HG02678 (cell line): Measurements from ENCODE around the gene SLC15A5.

Source experiments
- ATAC-seq: cut with Tn5 transposase; IDR thresholded peaks from one replicate; pipeline ENCODE4 v1.9.1; 2021; ENCODE audit warnings: mild to moderate bottlenecking, moderate library complexity; ENCODE audit not compliant: unreplicated experiment

The SLC15A5 gene, protein sequence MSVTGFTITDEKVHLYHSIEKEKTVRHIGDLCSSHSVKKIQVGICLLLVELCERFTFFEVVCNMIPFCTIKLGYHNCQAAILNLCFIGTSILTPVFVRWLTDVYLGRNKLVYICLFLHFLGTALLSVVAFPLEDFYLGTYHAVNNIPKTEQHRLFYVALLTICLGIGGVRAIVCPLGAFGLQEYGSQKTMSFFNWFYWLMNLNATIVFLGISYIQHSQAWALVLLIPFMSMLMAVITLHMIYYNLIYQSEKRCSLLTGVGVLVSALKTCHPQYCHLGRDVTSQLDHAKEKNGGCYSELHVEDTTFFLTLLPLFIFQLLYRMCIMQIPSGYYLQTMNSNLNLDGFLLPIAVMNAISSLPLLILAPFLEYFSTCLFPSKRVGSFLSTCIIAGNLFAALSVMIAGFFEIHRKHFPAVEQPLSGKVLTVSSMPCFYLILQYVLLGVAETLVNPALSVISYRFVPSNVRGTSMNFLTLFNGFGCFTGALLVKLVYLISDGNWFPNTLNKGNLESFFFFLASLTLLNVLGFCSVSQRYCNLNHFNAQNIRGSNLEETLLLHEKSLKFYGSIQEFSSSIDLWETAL

DNA sequence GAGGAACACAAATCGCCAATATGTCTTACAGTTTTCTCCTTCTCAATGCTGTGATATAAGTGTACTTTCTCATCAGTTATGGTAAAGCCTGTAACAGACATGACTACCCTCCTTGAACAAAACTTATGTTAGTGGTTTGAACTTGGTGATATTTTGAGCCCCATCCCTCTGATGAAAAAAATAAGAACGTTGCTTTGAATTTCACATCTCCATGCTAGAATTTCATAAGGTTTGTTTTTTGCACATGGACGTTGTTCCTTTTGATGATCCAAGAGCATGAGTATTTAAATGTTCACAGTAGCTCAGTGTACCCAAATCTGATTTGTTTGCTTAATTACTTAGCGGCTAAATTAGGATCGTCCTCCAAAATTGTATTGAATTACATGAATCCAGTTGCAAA is at the start of gene SLC15A5:
TSS of gene SLC15A5 (minus strand) at position 101 of the 400 bp plus-strand sequence. CDS start at position 101, 0 bp downstream.
- no peak for ATAC-seq

DNA sequence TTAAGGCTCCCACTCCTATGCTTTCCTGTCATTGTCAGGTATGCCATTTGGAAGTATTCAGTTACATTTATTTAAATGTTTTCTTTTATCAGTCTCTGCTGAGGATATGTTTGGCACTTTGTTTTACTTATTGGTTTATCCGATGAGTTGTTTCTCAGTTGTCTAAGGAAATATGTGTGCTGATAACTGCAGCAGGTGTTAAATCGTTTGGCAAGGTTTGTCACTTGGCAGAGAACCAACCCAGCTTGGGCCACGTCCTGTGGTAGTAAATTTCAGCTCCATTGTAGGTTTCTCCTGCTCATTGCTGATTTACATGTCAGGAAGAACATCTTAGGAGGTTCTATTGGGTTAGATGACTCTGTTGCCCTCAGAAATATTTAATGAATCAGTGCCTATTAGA is 47.9 kb upstream of the SLC15A5 start:
- ATAC-seq: no peak

DNA sequence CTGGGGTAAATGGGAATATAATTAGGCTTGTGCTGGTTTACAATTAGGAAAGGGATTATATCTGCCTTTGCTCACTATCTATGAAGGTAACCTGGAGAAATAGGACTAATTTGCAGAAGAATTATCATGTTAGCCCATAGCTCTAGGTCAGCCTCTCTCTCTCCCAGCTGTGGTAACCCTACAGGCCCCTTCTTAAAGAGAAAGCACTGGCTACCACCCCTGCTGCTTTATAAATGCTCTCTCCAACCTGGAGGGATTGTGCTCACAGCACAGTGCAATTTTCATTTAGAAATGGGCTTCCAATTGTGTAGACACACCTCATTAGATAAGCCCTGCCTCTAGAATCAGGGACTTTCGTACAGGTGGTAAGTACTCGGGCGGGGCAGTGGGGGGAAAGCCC is 47.3 kb upstream of the SLC15A5 start:
- ATAC-seq: no peak

DNA sequence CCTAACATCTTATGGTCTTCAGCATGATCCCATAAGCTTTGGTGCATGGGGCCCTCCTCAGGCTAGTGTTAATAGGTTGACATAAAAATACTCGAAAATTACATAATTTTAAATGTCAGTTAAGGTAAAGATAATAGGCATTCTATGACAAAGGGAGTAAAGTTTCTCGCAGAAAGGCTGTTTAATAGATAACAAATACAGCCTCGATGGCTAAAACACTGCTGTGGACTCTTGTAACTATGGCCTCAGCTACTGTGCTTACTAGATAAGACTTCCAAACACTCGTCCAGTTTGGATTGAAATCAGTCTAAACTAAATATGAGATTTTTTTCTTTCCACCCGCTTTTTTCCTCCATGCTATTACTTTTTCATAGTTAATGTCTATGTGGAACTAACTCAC is 46.8 kb upstream of the SLC15A5 start:
- ATAC-seq: no peak

DNA sequence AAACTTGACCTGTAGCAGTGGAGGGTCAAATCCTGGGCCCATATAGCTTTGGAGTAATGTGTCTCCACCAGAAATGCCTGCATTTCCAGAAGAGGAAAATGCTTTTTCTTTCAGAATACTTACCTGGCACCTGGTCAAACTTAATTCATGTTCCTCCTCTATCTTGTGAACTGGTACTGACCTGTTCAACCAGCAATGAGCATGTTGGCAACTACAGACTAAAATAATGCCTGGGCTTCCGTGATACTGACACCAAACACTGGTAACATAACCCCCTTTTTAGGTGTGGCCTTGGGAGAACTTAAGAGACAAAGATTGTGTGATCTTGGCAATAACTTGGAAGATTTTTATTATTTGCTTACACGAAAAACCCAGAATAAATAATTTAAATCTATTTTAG is 46.2 kb upstream of the SLC15A5 start:
- ATAC-seq: no peak

DNA sequence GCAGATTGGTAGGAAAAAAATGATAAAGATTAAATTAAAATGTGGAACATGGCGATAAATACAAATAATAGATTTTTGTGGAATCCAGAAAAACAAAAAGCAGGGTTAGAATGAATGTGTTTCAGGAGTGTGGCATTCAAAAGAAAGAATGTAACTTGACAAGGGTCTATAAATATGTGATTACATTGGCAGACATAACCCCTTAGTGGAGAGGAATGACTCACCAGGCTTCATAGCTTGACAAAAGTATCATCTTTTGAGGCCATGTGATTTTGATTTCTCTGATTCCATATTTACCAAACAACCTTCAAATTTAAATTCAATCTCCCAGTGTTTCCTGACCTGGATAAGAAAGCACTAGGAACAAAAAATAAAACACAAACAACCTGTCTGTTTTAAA is 45.5 kb upstream of the SLC15A5 start:
- no peak for ATAC-seq

DNA sequence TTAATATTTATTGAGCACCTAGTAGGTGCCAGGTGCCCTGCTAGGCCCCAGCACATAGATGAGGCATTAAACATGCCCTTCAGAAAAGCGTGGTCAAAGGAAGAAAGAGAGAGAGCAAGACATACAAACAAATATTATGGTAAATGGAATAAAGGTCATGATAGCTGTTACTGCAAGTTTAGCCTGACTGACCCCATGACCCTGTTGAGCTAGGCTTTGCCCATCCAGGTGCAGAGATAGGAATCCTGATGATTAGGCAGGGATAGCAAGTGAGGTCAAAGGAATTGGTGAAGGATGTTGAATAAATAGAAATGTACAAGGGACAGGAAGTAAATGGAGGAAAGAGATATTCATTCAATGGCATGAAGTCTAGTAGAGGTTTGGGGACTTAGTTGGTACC is 33.4 kb upstream of the SLC15A5 start:
- no peak for ATAC-seq

DNA sequence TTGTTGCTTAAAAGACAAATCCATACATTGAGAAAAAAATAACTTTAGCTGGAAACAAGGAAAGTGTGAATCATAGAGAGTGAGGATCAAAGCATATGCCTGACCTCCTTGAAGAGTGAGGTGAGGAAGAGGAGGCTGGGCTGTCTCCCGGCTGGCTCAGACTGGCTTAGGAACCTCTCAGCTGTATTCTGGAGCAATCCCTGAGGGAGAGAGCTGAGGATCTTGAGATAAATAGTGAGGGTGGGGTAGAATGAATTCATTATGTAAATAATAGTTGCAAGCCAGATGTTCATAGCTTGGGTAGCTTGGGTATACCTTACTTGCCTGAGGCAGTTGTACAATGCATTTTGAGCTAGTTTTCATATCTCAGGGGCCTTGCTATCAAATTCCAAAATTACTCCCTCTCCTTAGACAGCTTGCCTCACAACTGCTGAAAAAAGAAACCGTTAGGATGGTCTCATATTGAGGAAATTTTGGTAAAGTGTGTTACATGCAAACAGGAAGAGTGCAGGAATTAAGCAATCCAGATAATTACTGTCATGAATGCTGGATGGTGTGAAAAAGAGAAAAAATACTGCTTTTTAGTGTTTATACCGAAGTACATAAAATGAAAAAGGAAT is 30.5 kb upstream of the SLC15A5 start:
- ATAC-seq: no peak

DNA sequence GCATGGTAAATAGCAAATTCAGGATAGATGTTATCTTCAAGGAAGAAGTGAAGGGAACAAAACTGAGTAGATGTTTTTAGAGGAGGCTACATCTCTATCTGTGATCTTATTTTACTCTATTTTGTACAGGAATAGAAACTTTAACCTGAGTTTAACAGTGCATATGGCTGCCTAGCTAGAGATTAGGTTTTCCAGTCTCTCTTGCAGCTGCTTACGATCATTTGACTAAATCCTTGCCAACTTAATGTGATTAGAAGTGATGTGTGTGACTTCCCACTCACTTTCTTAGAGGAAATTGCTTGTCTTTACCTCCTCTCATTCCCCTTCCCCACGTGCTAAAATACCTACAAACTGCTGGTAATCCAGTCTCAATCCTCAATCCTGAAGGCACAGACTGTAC is 26.5 kb upstream of the SLC15A5 start:
- no peak for ATAC-seq

DNA sequence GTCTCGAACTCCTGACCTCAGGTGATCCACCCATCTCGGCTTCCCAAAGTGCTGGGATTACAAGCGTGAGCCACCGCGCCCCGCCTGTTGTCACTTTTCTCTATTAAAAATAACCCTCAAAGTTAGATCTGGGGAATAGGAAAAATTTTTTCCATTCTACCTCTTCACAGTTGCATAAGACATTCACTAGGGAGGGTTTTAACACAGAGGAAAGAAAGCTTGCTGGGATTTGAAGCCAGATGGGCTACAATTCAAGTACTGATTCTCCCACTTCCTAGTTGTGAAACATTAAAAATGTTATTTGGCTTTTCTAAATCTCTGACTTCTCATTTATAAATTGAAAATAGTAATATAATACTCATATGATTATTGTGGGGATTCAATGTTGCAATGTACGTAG is 23.3 kb upstream of the SLC15A5 start:
- ATAC-seq: no peak

DNA sequence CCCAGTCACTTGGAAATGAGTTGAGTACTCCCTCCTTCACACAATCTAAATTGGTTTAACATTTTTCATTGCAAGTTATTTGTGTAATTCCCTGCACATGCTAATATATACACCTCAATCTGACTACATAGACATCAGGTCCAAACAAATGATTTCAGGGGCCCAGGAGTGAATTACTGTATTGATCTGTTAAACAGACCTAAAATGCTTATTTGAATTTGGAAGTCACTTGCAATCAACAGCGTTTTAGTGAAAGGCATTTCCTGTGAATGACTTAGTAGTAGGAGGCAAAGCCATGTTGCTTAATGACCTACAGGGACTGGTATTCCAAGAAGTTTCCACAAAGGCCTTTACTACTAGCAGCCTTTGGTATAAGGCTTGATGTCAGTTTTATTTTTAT is 22.6 kb upstream of the SLC15A5 start:
- ATAC-seq: no peak

DNA sequence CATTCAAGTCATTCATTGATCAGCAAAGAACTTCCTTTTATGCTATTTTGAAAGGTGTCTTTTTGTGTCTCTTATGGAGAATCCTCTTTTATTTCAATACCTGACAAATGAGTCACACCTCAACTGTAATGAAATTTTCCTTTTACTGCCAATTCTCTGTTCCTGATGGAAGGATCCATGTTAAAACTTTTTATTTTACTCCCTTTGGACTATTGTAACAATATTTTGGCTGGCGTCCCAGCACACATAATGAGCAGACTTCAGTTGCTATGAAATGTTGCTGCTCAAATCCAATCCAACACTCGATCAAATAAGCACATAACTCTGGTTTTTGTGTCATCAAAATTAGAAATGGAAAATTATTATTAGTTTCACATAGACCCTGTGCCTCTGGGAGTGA is 21.9 kb upstream of the SLC15A5 start:
- no peak for ATAC-seq

DNA sequence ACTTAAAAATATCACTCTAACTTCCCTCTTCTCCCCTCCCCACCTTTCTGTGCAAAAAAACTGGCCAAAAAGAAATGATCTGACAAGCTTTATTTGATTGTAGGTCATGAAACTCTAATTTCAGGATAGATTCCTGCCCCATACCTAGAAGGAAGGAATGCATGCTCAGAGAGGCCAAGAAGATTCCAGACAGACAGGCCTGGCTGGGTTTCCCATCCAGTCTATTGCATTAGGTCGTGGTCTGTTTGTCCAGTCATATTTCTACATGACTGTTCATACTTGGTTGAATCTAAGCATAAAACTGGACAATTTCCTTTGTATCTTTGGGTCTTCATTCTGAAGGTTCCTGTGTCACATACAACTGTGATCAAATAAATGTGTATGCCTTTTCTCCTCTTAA is 20.0 kb upstream of the SLC15A5 start:
- no peak for ATAC-seq

DNA sequence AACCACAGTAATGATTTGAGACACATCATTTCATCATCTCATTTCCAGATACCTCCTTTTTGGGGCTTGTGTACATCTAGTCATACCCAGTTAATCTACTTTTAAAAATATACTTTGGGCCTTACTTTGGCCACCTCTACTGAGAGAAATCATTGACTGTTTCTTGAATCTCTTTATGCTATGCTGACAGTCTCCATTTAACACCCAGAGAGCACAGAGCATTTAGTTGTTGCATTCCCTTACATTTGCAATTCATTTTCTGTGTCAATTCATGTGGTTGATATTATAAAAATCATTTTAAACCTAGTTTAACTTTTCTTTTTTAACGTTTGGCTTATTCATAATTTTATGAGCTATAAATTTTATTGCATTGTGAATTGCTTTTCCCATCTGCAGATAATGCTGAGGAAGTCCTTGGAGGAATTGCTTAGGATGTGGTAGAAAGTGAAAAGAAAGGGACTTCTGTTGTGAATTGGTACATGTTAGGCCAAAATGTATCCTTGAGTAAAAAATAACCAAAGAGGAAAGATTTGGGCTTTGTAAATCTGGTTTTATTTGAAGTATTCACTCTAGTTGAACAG is 17.0 kb upstream of the SLC15A5 start:
- ATAC-seq: no peak

DNA sequence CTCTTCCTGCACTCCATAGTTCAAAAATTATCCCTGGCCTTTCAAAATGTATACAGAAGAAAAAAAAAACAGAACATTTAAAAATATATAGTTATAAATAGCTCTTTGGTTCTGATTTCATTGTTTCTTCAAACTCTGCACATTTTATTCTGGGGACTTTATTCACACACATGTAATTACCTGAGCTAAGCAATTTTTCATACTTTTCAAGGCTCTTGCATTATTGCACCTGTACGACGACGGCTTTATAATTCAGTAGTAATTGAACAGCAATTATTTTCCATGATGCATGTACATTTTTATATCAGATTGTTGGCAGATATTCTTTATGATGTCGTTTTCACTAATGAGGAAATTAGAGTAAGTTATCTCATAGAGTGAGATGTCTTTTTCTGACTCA is 13.5 kb upstream of the SLC15A5 start:
- ATAC-seq: no peak

DNA sequence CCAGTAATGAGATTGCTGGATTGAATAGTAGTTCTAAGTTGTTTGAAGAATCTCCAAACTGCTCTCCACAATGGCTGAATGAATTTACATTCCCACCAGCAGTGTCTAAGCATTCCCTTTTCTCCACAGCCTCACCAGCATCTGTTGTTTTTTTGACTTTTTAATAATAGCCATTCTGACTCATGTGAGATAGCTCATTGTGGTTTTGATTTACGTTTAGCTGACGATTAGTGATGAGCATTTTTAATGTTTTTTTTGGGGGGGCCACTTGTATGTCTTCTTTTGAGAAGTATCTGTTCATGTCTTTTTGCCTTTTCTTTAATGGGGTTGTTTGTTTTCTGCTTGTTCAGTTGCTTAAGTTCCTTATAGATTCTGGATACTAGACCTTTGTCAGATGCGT is 8.1 kb upstream of the SLC15A5 start:
- ATAC-seq: no peak

DNA sequence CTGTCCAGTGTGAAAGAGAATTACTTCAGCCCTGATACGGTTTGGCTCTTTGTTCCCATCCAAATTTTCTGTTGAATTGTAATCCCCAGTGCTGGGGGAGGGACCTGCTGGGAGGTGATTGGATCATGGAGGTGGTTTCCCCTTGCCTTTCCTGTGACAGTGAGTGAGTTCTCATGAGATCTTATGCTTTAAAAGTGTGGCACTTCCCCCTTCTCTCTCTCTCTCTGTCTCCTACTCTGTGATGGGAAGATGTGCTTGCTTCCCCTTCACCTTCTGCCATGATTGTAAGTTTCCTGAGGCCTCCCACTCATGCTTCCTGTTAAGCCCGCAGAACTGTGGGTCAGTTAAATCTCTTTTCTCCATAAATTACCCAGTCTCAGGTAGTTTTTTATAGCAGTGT is 5.5 kb upstream of the SLC15A5 start:
- ATAC-seq: no peak

DNA sequence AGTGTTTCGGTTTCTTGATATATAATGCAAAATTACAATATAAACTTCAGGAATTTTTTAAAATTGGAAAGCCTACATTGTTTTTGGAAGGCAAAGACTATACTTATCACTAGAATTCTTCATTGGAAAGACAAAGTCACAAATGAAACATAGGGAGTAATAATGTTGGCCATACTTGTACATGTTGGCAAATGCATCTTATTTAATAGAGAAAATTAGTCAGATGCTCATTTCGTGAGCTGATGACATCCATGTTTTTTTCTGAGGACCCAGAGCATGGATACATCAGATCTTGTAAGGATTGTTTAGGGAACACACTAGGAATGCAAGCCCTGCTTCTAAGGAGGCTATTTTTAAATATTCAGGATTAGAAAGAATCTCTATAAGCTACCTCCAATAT is 4.6 kb upstream of the SLC15A5 start:
- ATAC-seq: no peak

DNA sequence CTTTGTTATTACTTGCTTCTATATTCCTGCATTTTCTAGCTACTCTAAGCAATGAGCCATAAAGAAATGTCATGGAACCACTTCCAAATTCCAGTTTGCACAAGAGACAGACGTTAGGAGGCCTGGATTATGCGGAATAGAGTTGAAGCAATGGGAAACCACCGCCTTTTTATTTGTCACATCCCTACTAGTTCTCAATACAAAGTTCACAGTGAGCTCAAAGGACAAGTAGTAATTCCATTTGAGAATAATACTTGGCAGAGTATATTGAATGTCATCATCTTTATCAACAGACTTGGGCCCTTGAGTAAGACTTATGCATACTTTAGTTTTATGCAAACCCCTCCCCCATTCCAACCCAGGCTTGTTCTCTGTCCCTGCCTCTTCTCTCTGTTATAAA is 3.7 kb upstream of the SLC15A5 start:
- ATAC-seq: no peak

DNA sequence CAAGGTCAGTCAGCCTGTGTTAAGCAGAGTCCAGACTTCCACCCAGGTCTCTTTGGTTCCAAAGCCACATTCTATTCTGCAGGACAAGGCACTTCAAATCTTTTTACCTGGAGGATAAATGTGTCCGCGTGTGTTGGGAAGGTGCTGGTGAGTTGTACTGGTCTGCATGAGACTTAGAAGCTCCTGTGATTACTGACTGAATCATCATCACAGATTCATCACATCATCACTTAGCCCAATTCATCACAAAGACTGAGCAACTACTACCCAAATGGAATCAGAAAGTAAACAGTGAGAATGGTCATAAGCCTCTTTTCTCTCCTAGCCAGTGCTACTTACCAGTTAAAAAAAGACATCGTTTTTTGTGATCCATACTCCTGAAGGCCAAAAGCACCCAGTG is 5.3 kb downstream of the SLC15A5 start:
- ATAC-seq: no peak

DNA sequence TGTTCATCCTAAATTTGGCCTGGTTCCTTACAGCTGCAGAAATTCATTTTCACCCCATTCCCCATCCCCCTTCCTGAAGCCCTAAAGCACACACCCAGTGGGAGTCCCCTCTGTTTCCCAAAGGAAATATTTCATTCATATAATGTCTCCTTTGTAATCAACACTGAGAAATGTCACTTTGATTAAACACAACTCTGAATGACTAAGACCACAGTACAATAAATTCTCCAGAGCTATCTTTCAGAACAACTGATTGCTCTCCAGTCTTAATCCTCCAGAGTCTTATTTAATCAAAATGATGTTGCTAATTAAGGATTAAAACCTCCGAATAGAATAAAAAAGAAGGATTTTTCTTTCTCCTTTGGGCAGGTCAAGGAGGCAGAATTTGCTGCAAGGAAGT is 6.4 kb downstream of the SLC15A5 start:
- ATAC-seq: no peak

DNA sequence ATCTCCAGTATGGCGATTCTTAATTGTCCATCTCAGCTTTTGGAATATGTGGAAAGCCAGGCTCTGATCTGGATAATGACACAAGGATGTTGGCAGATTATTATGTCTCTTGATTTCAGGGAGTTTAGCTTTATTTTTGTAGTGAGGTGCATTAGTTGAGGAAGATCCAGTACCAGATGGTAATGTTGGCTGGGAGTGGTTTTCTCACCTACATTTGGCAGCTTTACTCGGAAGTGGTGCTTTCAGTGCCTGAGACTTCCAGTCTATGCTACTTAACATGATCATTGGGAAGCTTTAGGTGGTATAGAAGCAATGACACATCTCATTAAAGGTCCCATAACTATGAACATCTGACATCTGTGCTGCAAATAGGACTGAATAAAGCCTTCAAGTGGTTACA is 7.5 kb downstream of the SLC15A5 start:
- ATAC-seq: no peak
